Head of caudate nucleus (tissue), 42 donors: ENCODE results near the gene MED25.
A peak's percentile ranks its signal among the peaks of the same experiment; 100 is the strongest.

Experiments
- DNase-seq, 42 donors: peaks; one replicate each; pipeline versions ENCODE4 v3.0.0 to v3.0.0-alpha.2; 2020 to 2021; ENCODE audit warnings: mixed read lengths in 7 of 42
- intact Hi-C: fragments of 100-400 bp; cut with DNase I; formaldehyde crosslinking; loops from one replicate; pipeline ENCODE4 v1.15.0; 2022

MED25 gene

DNA sequence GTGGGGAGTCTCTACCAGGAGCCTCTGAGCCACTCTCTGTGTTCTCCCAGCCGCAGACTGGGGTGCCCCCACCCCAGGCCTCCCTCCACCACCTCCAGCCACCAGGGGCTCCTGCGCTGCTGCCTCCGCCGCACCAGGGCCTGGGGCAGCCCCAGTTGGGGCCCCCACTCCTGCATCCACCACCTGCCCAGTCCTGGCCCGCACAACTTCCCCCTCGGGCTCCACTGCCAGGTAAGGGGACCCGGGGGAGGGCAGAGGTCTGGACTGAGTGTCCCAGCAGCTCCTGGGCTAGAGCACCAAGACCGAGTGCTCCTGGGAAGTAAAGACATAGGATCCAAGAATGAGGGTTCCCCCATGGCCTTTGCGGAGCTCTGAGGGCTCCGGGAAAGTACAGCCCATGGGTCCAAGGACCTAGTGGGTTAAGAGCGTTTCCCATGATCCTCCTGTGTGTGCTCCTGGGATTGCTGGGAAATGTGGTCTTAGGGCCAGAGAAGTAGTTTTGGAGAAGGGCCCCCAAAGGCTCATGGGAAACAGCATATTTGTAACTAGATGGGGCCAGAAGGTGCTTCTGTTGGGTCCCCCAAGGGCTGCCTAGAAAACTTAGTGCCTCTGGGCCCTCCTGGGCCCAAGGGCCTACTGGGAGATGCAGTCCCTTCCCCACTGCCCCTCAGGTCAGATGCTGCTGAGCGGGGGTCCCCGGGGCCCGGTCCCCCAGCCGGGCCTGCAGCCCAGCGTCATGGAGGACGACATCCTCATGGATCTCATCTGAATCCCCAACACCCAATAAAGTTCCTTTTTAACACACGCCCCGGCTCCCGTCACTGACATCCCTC, 18.3 kb downstream of the MED25 start:
- DNase-seq, result no peak
- intact Hi-C loops, result no loop called here

DNA sequence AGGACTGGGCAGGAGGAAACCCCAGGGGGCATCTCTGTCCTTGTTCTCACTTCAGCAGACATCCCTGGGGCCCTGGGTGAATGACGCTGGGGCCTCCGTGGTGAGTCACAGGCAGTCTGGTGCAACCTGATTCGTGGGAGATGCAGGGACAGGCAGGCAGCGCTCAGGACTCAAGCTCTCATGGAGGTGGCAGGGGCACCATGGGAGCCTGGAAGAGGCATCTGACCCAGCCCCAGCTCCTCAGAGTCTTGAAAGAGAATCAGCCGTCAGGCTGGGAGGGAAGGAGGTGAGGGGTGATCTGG, 18.9 kb downstream of the MED25 start:
- intact Hi-C loops, result no loop called here
- DNase-seq, result no peak

DNA sequence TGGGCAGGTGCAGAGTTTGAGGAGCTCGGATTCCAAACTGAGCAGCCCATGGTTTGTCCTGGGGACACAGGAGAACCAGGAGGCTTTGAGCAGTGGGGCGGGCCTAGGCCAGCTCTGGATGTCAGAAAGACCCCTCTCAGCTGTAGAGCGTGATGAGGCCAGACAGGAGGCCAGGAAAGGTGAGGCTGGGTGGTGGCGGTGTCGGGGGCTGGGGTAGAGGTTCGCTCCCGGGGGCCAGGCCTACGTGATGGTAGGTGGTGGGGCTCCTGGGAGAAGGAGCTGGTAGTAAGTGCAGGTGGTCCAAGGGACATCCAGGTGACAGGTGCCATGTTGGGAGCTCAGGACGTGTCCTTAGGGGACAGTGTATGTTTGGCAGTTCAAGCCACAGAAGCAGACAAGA, 19.3 kb downstream of the MED25 start:
- no peak for DNase-seq
- intact Hi-C loops, result no loop called here

DNA sequence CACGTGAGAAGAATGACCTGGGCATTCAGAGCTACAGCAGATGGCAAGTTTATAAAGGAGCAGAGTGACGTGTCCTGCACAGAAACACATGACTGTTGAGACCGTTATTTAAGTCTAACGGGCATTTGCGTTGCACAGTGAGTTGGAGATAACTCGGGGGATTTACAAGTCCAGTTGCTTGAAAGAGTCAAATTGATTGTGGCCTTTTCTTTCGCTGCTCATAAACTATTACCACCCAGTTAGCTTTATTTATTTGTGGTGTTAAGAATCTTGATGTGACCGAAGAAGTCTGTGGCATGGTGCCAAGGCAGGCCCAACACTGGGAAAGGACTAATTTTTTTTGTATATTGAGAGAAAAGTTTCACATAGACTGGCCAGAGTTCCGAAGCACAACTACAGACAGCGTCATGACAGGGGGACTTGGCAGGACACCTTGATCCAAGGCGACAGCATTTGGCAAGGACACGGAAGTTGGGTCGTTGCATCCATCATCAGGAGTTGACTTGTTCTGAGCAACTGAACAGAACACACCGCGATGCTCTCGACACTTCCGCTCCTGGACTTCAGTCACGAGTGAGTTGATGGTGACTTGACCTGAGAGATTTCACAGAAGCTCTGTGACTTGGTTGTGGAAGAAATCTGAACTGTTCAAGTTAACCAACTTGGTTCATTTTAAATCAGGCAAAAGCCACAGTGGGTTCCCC, 20.9 kb downstream of the MED25 start:
- no peak for DNase-seq
- intact Hi-C loops, result no loop called here

DNA sequence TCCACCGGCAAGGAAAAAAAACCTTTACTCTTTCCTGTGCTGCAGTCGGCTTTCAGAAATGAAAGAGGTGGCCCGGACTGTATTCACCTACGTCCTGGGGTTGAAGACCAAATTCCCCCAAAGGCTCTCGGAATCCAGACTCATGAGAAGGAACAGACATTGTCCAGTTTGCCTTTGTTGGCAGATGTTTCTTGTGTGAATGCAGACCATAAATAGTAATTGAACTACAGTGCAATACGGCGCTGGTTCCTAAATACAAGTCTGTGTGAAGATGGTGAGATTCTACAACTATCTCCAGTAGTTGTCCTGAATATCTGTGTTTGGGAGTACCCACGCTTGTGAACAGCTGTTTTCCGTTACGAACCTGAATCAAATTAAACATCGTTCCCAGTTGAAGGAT, 21.6 kb downstream of the MED25 start:
- intact Hi-C loops, result no loop called here

DNA sequence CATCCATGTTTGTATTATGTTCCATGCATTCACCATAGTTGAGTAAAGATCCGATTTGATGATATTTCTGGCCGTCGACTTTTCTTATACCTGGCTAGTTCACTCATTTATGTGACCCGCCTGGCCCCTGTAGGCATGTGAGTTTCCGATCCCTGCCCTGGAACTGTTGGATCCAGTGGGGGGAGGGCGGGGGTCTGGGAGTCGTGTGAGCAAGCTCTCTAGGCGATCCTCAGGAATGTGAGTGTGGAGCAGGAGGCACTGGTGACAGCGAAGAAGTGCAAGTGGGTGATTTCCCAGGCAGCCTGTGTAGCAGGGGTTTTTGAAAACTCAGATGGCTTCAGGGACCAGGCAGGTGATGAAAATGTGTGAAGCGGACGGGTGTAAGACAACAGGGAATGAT, 22.2 kb downstream of the MED25 start:
- DNase-seq, result no peak
- intact Hi-C loops, result no loop called here

More for the DNA sequence above, 21.6 kb downstream of the MED25 start:
- no peak for DNase-seq

DNA sequence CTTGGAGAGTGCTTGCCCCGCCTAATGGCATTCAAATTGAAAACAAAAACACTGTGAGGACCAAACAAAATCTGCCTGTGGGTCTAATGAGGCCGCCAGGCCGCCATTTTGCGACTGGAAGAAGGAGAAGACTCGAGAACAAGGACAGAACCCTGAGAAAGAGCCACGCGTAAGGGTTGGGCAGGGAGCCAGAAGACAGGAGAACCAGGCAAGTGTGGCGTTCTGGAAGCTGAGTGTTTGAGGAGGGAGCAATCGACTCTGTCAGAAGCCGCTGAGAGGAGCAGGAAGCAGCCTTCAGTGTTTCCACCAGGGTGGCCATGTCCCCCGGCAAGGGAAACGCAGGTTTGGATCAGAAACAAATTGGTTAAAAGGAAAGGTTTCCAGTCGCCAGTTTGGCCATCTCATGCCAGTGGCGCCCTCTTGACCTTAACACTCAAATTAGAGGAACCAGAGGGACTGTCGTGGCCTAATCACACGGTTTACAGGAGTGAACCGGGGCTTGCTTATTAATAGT, 22.7 kb downstream of the MED25 start:
- intact Hi-C loops, result no loop called here

DNA sequence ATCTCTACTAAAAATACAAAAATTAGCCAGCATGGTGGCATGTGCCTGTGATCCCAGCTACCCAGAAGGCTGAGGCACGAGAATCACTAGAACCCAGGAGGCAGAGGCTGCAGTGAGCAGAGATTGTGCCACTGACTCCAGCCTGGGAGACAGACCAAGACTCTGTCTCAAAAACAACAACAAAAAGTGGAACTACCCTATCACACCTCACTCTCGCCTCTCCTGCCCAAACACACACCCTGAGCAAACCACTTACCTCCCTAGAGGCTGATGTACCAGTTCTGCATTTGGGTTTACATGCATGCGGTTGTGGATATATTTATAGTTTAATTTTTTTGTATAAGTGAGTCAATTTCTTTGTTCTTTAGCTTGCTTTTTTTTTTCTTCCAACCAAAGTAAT, 25.2 kb downstream of the MED25 start:
- intact Hi-C loops, result no loop called here
- DNase-seq, result no peak

More for the DNA sequence above, 22.7 kb downstream of the MED25 start:
- no peak for DNase-seq

DNA sequence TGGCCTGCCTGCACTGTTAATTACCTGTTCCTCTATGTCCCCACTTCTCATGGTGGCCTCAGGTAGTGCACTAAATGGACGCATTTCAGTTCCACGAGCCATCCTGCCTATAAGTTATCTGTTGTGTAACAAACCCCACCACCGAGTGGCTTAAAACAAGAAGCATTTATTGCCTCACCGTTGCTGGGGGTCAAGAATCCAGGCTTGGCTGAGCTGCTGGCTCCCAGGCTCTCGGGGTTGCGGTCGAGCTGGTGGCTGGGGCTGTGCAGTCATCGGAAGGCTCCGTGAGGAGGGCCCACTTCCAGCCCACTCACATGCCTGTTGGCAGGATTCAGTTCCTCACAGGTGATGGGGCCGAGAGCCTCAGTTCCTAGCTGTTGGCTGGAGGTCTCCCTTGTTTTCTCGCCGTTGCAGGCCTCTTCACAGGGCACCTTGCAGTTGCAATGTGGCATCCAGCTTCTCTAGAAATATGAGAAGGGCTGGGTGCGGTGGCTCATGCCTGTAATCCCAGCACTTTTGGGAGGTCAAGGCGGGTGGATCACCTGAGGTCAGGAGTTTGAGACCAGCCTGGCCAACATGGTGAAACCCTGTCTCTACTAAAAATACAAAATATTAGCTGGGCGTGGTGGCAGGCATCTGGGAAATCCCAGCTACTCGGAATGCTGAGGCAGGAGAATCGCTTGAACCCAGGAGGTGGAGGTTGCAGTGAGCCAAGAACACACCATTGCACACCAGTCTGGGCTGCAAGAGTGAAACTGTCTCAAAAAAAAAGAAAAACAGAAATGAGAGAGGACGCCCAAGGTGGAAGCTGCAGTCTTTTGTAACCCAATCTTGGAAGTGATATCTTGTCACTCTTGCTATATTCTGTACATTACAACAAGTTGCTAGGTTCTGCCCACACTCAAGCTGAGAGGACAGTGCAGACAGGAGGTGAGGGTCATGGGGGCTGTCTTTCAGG, 26.3 kb downstream of the MED25 start:
- intact Hi-C loops, result no loop called here
- no peak for DNase-seq

DNA sequence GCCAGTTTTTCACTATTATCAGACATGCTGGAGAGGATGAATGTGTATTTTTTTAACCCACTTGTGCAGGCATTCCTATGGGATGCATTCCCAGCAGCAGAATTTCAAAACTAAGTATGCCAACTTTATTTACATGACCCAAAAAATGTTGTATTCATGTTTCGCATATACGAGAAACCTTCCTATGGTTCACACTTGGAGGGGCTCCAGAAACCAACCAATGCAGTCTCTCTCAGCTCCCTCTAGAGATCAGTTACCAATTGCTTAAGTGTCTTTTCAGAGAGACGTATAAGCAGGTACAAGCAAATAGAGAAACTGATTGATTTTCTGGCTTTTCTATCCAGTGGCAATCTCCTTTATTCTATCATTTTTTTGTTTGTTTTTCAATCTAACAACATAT, 27.3 kb downstream of the MED25 start:
- intact Hi-C loops, result no loop called here
- DNase-seq, result no peak

DNA sequence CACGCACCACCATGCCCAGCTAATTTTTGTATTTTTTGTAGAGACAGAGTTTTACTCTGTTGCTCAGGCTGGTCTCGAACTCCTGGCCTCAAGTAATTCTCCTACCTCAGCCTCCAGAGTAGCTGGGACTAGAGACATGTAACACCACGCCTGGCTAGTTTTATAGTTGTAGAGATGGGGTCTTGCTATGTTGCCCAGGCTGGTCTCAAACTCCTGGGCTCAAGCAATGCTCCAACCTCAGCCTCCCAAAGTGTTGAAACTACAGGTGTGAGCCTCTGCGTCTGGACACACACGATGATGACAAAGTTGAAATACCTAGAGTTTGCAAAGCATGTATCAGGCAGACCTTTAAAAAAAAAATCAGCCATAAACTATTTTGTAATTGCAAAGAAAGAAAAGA, 28.3 kb downstream of the MED25 start:
- intact Hi-C loops, result no loop called here
- no peak for DNase-seq

DNA sequence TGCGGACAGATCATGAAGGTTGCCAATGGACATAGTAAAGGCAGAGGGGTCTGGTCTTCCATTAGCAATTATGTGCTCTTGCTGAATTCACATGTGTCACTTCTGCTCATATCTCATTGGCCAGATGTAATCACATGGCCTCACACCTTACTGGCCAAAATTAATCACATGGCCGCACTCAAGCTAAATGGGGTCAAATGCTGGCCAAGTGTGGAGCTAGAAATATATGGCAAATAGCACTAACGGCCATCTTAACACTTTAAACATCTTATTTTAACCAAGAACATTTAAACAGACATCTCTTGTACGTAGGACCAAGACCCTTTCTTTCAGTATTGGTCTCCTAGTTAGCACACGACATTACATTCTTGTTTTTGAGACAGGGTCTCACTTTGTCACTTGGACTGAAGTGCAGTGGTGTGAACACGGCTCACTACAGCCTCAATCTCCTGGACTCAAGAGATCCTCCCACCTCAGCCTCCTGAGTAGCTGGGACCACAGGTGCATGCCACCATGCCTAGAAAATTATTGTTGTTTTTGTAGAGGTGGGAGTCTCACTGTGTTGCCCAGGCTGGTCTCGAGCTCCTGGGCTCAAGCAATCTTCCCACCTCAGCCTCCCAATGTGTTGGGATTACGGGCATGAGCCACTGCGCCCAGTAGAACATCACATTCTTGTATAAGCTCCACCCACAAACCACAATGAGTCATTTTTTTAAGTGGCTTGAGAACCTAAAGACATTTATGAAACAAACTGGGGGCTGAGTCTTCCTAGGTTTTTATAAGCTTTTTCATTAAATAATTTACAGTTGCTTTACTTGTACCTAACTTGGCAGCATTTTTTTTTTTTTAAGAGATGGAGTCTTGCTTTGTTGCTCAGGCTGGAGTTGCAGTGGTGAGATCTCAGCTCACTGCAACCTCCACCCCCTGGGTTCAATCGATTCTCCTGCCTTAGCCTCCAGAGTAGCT, 29.9 kb downstream of the MED25 start:
- DNase-seq, result no peak
- intact Hi-C loops, result no loop called here

DNA sequence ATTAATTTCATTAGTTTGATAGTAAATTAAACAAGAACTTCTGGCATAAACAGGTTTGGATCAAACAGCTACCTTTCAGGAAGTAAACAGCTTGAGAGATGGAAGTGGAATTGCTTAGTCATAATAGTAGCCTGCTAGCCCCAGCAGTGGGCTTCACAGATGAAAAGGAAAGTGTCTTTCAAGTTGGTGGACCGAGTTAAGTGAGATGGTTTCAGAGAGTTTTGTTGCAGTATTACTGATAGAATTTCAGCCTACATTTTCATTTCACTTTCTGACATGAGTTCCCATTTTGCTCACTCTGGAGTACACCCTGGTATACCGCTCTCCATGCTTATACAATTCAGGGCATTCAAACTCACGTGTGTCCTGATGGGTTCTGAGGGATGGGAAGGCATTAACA, 30.8 kb downstream of the MED25 start:
- intact Hi-C loops, result no loop called here
- no peak for DNase-seq

DNA sequence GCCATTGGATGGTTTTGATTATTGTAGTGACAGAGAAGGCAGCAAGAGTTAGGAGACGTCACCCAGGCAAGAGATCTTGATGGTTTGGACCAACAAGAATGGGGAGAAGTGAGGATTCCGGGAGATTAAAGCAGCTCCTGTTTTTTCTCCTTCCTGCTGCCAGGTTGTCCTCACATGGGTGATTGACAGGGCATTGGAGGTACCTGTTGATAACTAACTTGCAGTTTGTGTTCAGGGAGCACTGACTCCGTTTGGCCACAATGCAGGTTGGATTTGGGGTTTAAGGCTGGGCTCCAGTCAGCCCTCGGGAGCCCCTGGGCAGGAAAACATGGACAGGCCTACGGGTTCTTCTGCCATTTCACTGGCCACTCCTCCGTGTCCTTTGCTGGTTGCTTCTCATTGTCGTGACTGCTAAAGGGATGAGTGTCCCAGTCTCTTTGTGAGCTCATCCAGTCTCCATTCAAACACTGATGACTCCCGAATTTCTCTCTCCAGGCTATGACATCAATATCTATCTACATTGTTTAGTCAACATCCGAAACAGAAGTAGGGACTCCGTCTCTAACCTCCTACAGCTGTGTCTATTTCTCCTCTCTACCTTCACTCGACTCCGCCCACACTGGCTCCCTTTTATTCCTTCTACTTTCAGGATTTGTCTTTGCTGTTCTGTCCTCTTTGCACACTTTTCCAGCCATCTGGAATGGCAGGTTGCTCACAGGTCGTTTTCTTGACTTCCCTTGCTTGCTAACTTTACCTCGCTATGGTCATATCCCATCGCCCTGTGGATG, 31.5 kb downstream of the MED25 start:
- intact Hi-C loops, result loop anchor here (5.0 kb wide), 1 partner anchor 32 kb away; the partner anchor contains the start of gene MED25
- DNase-seq, result no peak

DNA sequence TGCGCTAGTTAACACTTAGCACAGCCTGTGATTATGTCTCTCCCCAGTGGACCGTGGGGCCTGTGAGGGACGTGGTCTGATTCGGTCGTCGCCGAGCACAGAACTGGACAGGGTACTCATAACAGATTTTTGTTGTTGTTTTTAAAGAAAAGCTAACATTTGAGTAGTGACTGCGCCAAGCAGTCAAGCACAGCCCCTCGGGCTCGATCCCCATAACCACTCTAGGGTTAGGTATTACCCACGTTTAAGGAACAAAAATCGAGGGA, 32.1 kb downstream of the MED25 start:
- no peak for DNase-seq
- intact Hi-C loops, result loop anchor here (5.0 kb wide), 1 partner anchor 33 kb away; the partner anchor contains the start of gene MED25

DNA sequence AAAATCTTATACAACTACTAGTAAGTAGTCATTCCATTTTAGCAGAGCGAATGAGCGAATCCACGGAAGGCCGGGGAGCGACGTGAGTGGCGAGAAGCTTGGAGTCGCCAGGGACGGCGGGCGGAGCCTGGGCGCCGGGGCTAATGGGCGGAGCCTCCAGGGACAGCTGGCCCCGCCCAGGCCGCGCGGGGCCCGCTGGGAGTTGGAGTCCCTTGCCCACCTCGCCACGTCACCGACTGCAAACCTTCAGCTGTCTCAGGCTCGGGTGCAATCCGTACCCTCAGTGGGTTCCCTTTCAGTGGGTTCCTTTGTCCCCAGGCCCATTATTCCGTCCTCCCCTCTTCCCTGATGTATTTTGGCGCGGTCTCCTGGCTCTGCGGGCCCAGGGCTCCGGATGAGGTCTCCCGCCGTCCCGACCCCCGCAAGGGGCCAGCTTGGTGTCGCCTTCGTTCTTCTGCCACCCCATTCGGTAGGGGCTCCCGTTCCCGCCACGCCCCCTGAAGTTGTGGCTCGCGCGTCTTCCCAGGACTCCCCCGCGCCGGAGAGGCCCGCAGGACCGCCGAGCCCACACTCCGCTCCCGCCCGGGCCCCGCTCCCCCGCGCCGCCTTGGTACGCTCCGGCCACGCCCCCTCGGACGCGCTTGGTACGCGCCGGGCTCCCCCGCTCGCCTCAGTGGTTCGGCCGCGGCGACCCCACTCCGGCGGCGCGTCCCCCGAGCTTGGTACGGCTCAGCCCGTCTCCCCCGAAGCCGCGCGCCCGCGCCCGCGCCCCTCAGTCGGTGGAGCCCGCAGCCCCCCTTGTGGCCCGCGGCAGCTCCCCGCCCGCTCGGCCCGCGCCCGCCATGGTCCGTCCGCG, 32.6 kb downstream of the MED25 start, which contains the start of gene PTOV1:
Gene PTOV1, plus strand, starts transcription at position 673 of the 856 bp plus-strand sequence.
- DNase-seq, result peak; percentile 86 to 98 (median 95)
- intact Hi-C loops, result loop anchor here (5.0 kb wide), 1 partner anchor 33 kb away; the partner anchor contains the start of gene MED25
